ENCODE results near the gene STRN4. TPM values are rescaled to one million over a fixed set of nuclear protein-coding genes. Genes with fewer than 3 reads are reported as not detected.

STRN4 gene
- total and polyA plus RNA-seq, 2 donors (not counting 3 experiments of a cell fraction or from before 2014, with no cell fraction given) = 116 to 144 TPM

GRCh38 chr19:46787331-46788261, 41.3 kb upstream of the STRN4 start:
- TF ChIP-seq, protein P1, sequence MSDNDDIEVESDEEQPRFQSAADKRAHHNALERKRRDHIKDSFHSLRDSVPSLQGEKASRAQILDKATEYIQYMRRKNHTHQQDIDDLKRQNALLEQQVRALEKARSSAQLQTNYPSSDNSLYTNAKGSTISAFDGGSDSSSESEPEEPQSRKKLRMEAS (IDR thresholded peaks at IDR 0.05; ENCODE audit: insufficient read depth, insufficient read length) = peak; percentile 15
- no peak for TF ChIP-seq GATA2 (IDR thresholded peaks at IDR 0.05; ENCODE audit: insufficient read depth, insufficient read length, low read depth, low read length)
- Histone ChIP-seq H3K4me1 (ENCODE audit: control insufficient read depth, extremely low read depth, insufficient read depth, low read length) (peaks cover 34% of the 10 kb centered on the region), H3K9ac (replicated peaks; ENCODE audit: extremely low read depth, insufficient read depth, low read length) (peak overlapping the region; percentile 94), H3K4me2 (ENCODE audit: insufficient read depth, low read length) (peak overlapping the region; percentile 79), H3K79me2 (ENCODE audit: control insufficient read depth, insufficient read depth, low read length) (peaks cover 56% of the 10 kb centered on the region), H3K36me3 (ENCODE audit: control insufficient read depth in 2 of 2, extremely low read depth in 1 of 2, insufficient read depth in 2 of 2, low read length in 2 of 2) (peaks cover under 1 to 4% of the 10 kb centered on the region in 2 experiments), H4K20me1 (replicated peaks; ENCODE audit: control insufficient read depth, extremely low read depth, insufficient read depth, low read length) (peaks cover 2% of the 10 kb centered on the region), H3K9me1 (replicated peaks; ENCODE audit: control insufficient read depth, extremely low read depth, insufficient read depth, low read length) (no peaks in the 10 kb centered on the region), H2AFZ (ENCODE audit: low read depth, low read length) (peak overlapping the region; percentile 13), H3K4me3 (replicated peaks in 1 of 3; ENCODE audit: insufficient read depth in 1 of 3, low read depth in 1 of 3, low read length in 3 of 3) (peak overlapping the region; percentile 60 to 99 (median 89)), H3K27me3 (ENCODE audit: control insufficient read depth in 2 of 2, insufficient read depth in 2 of 2, low read length in 2 of 2) (no peaks in the 10 kb centered on the region), H3K9me3 (replicated peaks; ENCODE audit: control insufficient read depth, insufficient read depth, low read length) (no peaks in the 10 kb centered on the region), H3K27ac (ENCODE audit: insufficient read depth, low read depth, low read length) (peak overlapping the region; percentile 98)
- FAIRE-seq = no peak
- DNase-seq (ENCODE audit: low read depth, low spot score) = peak; percentile 64
- dilution Hi-C loops (cut with MboI; ENCODE audit: extremely low pct_ligation_motif_present, low sequenced_read_pairs) (no loop called here), intact Hi-C loops (cut with micrococcal nuclease) (loop anchor here (1.0 to 5.0 kb wide), 2 partner anchors 63 to 470 kb away; partner anchors contain the start of genes AP2S1 and CCDC9)
- POLR2A ChIA-PET = interaction anchor here (0.6 to 2.5 kb wide), 11 partner anchors 9 to 188 kb away, joined by 3 to 24 read pairs (median 3); partner anchors contain the start of gene DACT3
- CTCF ChIA-PET = interaction anchor here (0.9 to 6.7 kb wide), 5 partner anchors 29 to 53 kb away, joined by 3 to 63 read pairs (median 19); no protein-coding TSS in a partner anchor
- TSS peak; percentile 74 for BruUV-seq (replicated peaks)

GRCh38 chr19:46787040-46787330, 40.7 kb upstream of the STRN4 start:
- Histone ChIP-seq H3K4me3 (replicated peaks in 1 of 3; ENCODE audit: insufficient read depth in 1 of 3, low read depth in 1 of 3, low read length in 3 of 3) (peak overlapping the region; percentile 60 to 99 (median 89)), H3K9ac (replicated peaks; ENCODE audit: extremely low read depth, insufficient read depth, low read length) (peak overlapping the region; percentile 94), H3K27ac (ENCODE audit: insufficient read depth, low read depth, low read length) (peak overlapping the region; percentile 98), H3K9me3 (replicated peaks; ENCODE audit: control insufficient read depth, insufficient read depth, low read length) (no peaks in the 10 kb centered on the region), H3K79me2 (ENCODE audit: control insufficient read depth, insufficient read depth, low read length) (peaks cover 60% of the 10 kb centered on the region), H2AFZ (ENCODE audit: low read depth, low read length) (peak overlapping the region; percentile 13), H3K4me2 (ENCODE audit: insufficient read depth, low read length) (peak overlapping the region; percentile 69), H3K9me1 (replicated peaks; ENCODE audit: control insufficient read depth, extremely low read depth, insufficient read depth, low read length) (no peaks in the 10 kb centered on the region), H4K20me1 (replicated peaks; ENCODE audit: control insufficient read depth, extremely low read depth, insufficient read depth, low read length) (peaks cover 4% of the 10 kb centered on the region), H3K4me1 (ENCODE audit: control insufficient read depth, extremely low read depth, insufficient read depth, low read length) (peaks cover 34% of the 10 kb centered on the region), H3K27me3 (ENCODE audit: control insufficient read depth in 2 of 2, insufficient read depth in 2 of 2, low read length in 2 of 2) (no peaks in the 10 kb centered on the region), H3K36me3 (ENCODE audit: control insufficient read depth in 2 of 2, extremely low read depth in 1 of 2, insufficient read depth in 2 of 2, low read length in 2 of 2) (peaks cover 5 to 10% of the 10 kb centered on the region in 2 experiments)
- intact Hi-C loops (cut with micrococcal nuclease) = loop anchor here (5.0 kb wide), 1 partner anchor 470 kb away; the partner anchor contains the start of gene CCDC9
- no peak for DNase-seq (ENCODE audit: low read depth, low spot score)
- no peak for FAIRE-seq
- ChIA-PET POLR2A (interaction anchor here (0.6 to 2.5 kb wide), 5 partner anchors 9 to 81 kb away, joined by 3 to 24 read pairs (median 5); no protein-coding TSS in a partner anchor), CTCF (interaction anchor here (4.7 to 6.7 kb wide), 2 partner anchors 43 to 54 kb away, joined by 21 to 63 read pairs; no protein-coding TSS in a partner anchor)
- BruUV-seq (replicated peaks) = no TSS peak
- TF ChIP-seq MYC (IDR thresholded peaks at IDR 0.05; ENCODE audit: low read depth, low read length) = no peak
- TF ChIP-seq JUN (IDR thresholded peaks at IDR 0.05; ENCODE audit: borderline replicate concordance, insufficient read depth, insufficient read length, low read depth) = no peak
- no peak for TF ChIP-seq EZH2 (IDR thresholded peaks at IDR 0.05; ENCODE audit: borderline replicate concordance, low read depth, low read length, severe bottlenecking)
- TF ChIP-seq POLR2AphosphoS5 (IDR thresholded peaks at IDR 0.05; ENCODE audit: insufficient read depth, low read depth, low read length) = no peak
- TF ChIP-seq FOS (IDR thresholded peaks at IDR 0.05; ENCODE audit: borderline replicate concordance, insufficient read depth, low read length) = no peak
- TF ChIP-seq POLR2A (IDR thresholded peaks at IDR 0.05; ENCODE audit: low read depth, low read length) = no peak
- TF ChIP-seq GATA2 (IDR thresholded peaks at IDR 0.05; ENCODE audit: insufficient read depth, insufficient read length, low read depth, low read length) = no peak
- TF ChIP-seq, protein P1 (IDR thresholded peaks at IDR 0.05; ENCODE audit: insufficient read depth, insufficient read length) = no peak
- TF ChIP-seq, protein P2, sequence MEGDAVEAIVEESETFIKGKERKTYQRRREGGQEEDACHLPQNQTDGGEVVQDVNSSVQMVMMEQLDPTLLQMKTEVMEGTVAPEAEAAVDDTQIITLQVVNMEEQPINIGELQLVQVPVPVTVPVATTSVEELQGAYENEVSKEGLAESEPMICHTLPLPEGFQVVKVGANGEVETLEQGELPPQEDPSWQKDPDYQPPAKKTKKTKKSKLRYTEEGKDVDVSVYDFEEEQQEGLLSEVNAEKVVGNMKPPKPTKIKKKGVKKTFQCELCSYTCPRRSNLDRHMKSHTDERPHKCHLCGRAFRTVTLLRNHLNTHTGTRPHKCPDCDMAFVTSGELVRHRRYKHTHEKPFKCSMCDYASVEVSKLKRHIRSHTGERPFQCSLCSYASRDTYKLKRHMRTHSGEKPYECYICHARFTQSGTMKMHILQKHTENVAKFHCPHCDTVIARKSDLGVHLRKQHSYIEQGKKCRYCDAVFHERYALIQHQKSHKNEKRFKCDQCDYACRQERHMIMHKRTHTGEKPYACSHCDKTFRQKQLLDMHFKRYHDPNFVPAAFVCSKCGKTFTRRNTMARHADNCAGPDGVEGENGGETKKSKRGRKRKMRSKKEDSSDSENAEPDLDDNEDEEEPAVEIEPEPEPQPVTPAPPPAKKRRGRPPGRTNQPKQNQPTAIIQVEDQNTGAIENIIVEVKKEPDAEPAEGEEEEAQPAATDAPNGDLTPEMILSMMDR (IDR thresholded peaks at IDR 0.05; ENCODE audit: extremely low read depth in 1 of 2, insufficient read depth in 1 of 2, low read depth in 1 of 2, low read length in 2 of 2) = no peak
- dilution Hi-C loops (cut with MboI; ENCODE audit: extremely low pct_ligation_motif_present, low sequenced_read_pairs) = no loop called here
